HG03558 (cell line): ENCODE results near the gene OSBPL1A.

Experiments used
- ATAC-seq: cut with Tn5 transposase; IDR thresholded peaks from one replicate; pipeline ENCODE4 v1.9.1; 2021; ENCODE audit warnings: moderate number of reproducible peaks; ENCODE audit not compliant: unreplicated experiment; ENCODE audit errors: extremely low read depth

OSBPL1A gene

GRCh38 chr18:24232800-24233199 is 164.8 kb downstream of the OSBPL1A start:
- ATAC-seq: no peak

GRCh38 chr18:24231773-24232735 is 165.6 kb downstream of the OSBPL1A start:
- no peak for ATAC-seq

- no peak for ATAC-seq
Measured at GRCh38 chr18:24230766-24231165, 166.9 kb downstream of the OSBPL1A start.

DNA sequence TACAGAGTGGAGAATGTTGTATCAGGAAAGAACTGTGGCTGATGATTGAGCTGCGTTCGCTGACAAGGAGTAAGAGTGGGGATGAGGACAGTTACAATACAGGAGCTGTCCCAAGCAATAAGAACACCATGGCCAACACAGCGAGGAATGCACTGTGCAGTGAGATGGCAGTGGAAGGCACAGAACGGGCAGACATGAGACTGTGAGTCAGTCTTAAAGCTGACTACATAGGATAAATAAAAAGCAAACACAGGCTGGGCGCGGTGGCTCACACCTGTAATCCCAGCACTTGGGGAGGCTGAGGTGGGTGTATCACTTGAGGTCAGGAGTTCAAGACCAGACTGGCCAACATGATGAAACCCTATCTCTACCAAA is 169.0 kb downstream of the OSBPL1A start:
- no peak for ATAC-seq

DNA sequence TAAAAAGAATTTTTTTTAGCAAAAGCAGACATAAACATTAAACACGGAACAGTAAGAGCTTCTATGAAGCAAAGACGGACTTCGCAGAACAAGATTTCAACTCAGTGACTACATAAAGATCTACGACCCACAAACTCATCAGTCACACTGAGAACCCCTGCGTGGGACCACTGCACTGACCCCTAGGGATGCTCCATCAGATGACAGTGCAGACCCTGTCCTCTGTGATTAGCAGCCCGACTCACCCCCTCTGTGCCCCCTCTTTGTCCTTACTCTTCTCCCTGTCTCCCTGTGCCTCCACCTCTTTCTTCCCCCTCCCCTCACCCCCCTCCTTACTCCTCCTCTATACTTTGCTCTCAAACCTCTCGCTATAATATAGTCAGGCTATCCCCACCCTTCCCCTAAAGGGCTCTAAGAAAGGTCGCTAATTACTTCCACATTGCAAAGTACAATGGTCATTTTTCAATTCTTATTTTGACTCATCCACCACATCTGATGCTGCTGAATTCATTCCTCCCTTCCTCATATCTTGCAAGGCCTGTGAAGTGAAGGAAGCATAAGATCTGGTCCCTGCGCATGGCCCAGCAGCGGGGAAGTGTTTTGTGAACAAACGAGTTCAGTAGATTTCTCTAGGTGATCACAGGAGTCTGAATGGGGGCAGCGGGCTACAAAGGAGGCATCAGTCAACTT is 169.5 kb downstream of the OSBPL1A start:
- no peak for ATAC-seq

DNA sequence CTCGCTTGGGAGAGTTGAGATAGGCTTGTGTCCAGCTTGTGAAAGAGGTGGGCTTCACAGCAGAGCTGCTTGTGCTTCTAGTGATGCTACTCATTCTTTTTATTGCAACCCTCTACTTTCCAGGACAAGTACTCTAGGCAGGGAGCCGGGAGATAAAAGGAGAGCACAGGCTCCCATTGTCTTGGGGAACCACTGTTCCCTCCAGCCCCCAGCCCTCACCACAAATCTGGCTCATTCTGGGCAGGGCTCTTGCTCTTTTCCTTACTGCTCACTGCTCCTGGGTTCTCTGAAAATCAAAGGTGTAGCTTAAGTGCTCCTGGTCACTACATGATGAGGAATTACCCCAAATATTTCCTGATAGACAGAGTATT is 177.3 kb downstream of the OSBPL1A start:
- no peak for ATAC-seq

DNA sequence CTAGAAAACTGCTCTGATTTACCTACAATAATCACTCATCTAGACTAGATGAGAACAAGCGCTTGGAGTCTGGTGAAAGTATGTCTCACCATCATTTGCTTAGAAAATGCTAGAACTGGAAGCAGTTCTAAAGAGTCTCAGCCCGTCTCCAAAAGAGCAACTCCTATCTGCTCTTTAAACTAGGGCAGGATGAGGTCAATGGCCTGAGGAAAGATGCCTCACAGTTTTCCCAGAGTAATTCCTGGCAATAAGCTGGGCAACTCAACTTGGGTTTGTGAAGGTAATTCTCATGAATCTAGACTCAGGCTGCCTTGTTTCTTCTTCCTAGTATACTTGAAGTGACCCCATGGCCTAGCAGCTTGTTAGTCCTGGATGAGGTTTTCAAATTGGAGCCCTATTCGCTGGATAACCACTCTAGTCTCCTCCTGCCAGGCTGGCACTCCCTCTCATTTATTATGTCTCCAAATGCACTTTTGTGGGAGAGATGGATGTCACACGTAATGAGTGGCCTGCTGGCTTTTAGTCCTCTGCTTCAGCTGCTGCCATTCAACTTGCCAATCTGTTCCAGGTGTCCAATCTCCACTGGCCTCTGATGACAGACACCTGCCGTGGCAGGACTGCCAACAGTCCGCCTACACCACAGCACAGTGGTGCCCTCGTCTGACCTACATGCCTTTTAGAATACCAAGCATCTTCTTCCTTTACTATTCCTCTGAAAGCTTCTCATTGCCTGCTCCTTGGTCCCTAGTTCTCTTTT is 177.9 kb downstream of the OSBPL1A start:
- ATAC-seq: no peak

GRCh38 chr18:24214913-24215312 is 182.7 kb downstream of the OSBPL1A start:
- no peak for ATAC-seq

DNA sequence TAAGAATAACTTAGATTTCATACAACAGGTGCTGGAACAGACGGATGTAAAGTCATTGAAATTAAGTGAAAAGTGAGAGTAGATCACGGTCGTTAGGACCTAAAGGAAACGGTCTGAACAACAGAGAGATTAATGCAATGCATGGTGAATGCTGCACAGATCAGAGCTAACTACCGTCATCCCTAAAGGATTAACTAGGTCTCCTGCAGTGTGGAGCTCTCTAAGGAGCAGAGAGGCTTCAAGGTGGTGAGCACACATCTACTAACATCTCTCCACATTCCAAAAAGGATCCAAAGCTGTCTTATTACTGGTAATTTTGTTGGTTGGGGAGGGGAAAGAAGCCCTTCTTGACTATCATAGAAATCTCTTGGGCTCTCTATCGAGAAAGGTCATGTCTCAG is 183.5 kb downstream of the OSBPL1A start:
- no peak for ATAC-seq

- ATAC-seq: no peak
Measured at GRCh38 chr18:24212939-24213338, 184.7 kb downstream of the OSBPL1A start.

GRCh38 chr18:24209558-24209957 is 188.1 kb downstream of the OSBPL1A start:
- ATAC-seq: no peak

- no peak for ATAC-seq
Measured at GRCh38 chr18:24208270-24209035, 189.2 kb downstream of the OSBPL1A start.

DNA sequence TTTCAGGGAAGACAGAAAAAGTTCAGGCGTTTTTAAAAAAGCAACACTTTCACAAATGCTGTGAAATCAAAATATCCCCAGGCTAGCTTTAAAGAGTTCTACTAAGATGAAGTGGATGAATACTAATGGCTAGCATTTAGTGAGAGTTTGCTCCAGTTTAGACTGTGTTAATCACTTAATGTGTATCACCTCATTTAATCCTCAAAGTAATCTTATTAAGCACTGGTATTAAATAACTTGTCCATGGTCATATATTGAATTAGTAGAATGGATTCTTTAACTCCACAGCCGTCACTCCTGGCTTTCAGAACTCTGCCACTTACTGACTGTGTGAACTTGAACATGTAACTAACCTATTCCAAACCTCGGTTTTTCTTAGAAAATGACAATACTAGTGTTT is 192.7 kb downstream of the OSBPL1A start:
- ATAC-seq: no peak

DNA sequence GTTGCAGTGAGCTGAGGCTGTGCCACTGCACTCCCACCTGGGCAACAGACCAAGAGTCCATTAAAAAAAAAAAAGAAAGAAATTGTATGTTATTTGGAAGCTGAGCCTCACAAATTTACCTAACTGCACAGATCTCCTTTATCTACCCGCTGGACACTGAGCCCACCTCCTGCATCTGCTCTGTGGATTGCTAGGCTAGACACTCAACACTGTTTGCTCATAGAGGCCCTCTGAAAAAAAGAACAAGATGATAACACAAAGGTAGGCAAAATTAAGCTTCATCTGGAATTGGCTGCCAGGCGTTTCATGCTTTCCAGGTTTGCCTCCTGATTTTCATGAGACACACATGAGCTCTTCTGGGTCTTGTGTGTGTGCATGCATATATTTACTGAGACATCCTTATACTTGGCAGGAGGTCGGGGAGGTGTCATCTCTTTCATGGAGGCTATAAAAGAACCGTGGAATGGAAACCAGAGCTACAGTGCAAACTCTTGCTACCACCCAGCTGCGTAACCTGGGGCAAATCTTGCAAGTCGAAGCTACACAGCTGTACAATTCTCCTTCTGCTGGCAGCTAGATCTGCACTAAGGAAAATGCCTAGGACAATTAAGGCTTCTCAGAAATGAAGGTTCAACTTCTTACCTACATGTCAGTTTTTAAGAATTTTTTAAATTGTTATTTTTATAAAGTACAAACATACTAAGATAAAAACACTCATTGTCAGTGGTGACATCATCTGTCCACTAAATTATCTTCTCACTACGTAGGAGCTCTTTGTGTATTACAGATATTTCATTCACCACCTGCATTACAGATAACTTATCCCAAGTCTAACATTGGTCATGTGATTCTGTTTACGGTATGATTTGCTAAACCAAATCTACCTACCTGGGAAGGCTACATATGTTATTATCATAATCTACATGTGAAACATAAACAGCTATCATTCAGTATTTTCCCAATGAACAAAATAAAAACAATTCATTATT is 195.6 kb downstream of the OSBPL1A start:
- no peak for ATAC-seq

DNA sequence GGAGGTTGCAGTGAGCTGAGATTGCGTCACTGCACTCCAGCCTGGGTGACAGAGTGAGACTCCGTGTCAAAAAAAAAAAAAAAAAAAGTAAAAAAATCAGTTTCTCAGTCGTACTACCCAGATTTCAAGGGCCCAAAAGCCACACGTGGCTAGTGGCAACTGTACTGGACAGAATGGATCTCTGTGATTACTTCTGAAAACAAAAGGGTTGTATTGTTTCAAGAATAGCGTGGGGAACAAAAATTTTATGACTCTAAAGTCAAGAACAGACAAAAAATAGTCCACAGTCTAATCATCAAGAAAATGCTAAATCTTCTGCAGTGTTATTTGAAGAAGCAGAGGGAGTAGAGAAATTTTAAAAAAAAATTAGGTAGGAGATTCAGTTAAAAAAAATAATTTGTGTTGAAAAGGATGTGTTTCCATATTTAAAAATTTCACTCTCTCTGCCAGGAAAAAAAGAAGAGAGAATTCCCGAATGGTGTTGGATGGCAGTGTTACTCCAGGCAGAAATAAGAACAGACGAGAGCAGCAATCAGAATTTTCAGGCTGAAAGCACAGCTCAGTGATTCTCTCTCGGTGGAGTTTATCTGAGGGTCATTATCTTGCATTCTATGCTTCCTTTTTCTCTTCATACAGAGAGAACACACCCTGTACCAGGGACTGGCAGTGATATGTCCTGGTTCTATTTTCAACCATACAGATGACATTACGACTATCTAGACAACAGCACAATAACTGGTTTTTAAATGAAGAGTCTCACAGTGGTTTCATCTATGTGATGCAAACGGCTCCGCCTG is 196.9 kb downstream of the OSBPL1A start:
- ATAC-seq: no peak

- no peak for ATAC-seq
Measured at GRCh38 chr18:24199372-24199962, 198.2 kb downstream of the OSBPL1A start.

- ATAC-seq: no peak
Measured at GRCh38 chr18:24198461-24198860, 199.2 kb downstream of the OSBPL1A start.

DNA sequence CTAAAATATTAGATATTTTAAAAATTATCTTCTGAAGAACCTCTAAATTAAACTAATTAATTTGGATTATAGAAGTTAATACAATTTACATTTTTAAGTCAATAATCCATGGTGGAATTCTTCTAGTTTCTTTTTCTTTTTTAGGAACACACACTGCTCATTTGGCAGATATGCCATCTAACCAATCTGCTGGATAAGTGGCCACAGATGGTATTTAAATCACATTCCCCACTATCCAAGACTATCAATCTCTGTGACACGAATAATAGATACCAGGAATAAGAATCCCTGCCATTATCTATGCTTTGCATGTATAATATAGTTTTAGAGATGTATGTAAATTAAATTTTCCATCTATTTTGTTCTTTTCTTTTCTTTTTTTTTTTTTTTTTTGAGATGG is 200.2 kb downstream of the OSBPL1A start:
- no peak for ATAC-seq
